A549 (cell line): ENCODE measurements around the gene ZNF575.

ENCODE experiments used
- EP300 ChIP-seq, 2 experiments: fragments of >200 bp; sonication (Bioruptor Twin); formaldehyde crosslinking; IDR thresholded peaks; 2 replicates in 1 of 2; 3 replicates in 1 of 2; pipeline ENCODE4 v1.6.1; 2016 to 2017
- FOSL2 ChIP-seq, 2 experiments: fragments of 450-650 bp in 1 of 2; fragments of >200 bp in 1 of 2; sonication (Bioruptor Twin) in 1 of 2; formaldehyde crosslinking; IDR thresholded peaks; 2 replicates each; pipeline versions ENCODE4 v1.5.0 to v1.6.1; 2016 to 2020; ENCODE audit warnings: mild to moderate bottlenecking in 1 of 2, moderate library complexity in 1 of 2
- HDAC2 ChIP-seq: fragments of 200-600 bp; sonication (generic); IDR thresholded peaks from 2 replicates; pipeline ENCODE4 v1.6.1; 2016
- POLR2A ChIP-seq: IDR thresholded peaks from 2 replicates; pipeline ENCODE4 v1.6.1; 2012; ENCODE audit warnings: mild to moderate bottlenecking, low read length
- POLR2AphosphoS2 ChIP-seq: conservative IDR thresholded peaks from 2 replicates; pipeline ENCODE4 v1.6.1; 2012; ENCODE audit warnings: low read length, improper control_type of control experiment, inconsistent platforms
- RAD21 ChIP-seq, 2 experiments: fragments of >200 bp in 1 of 2; sonication (Bioruptor Twin) in 1 of 2; formaldehyde crosslinking in 1 of 2; IDR thresholded peaks in 1 of 2; conservative IDR thresholded peaks in 1 of 2; 2 replicates in 1 of 2; 3 replicates in 1 of 2; pipeline ENCODE4 v1.6.1; 2012 to 2018; ENCODE audit warnings: inconsistent platforms in 1 of 2
- RNF2 ChIP-seq: fragments of 200-600 bp; sonication (generic); IDR thresholded peaks from 2 replicates; pipeline ENCODE4 v1.6.1; 2016; ENCODE audit warnings: low read depth, mild to moderate bottlenecking, antibody characterized with exemption, moderate library complexity, borderline replicate concordance
- SMC3 ChIP-seq: fragments of >200 bp; sonication (Bioruptor Twin); formaldehyde crosslinking; IDR thresholded peaks from 3 replicates; pipeline ENCODE4 v1.6.1; 2018; ENCODE audit warnings: inconsistent platforms
- TF ChIP-seq, protein P1 (sequence below): fragments of >200 bp; sonication (Bioruptor Twin); formaldehyde crosslinking; IDR thresholded peaks from 3 replicates; pipeline ENCODE4 v1.5.1; 2016
- TF ChIP-seq, protein P2 (sequence below): IDR thresholded peaks from 2 replicates; pipeline ENCODE4 v1.6.1; 2012

DNA sequence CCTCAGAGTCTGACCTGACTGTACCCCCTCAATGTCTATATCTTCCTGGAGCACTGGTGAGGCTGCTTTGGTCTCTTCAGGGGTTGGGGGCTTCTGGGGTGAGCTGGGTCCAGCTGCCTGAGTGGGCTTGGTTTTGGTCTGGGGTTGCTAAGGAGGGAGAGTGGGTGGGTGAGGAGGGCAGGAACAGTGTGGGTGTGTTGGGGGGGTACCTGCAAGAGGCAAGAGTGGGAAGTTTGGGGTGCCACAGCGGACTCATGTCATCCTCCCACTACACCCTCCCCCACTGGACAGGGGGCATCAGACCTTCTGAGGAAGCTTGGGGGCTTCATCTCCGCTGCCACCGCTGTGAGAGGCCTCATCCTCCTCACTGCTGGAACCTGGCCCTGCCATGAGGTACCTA is 13.6 kb downstream of the ZNF575 start:
- TF ChIP-seq, protein P1, sequence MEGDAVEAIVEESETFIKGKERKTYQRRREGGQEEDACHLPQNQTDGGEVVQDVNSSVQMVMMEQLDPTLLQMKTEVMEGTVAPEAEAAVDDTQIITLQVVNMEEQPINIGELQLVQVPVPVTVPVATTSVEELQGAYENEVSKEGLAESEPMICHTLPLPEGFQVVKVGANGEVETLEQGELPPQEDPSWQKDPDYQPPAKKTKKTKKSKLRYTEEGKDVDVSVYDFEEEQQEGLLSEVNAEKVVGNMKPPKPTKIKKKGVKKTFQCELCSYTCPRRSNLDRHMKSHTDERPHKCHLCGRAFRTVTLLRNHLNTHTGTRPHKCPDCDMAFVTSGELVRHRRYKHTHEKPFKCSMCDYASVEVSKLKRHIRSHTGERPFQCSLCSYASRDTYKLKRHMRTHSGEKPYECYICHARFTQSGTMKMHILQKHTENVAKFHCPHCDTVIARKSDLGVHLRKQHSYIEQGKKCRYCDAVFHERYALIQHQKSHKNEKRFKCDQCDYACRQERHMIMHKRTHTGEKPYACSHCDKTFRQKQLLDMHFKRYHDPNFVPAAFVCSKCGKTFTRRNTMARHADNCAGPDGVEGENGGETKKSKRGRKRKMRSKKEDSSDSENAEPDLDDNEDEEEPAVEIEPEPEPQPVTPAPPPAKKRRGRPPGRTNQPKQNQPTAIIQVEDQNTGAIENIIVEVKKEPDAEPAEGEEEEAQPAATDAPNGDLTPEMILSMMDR: no peak
- TF ChIP-seq SMC3: no peak
- TF ChIP-seq POLR2AphosphoS2: no peak
- no peak for TF ChIP-seq POLR2A
- TF ChIP-seq, protein P2, sequence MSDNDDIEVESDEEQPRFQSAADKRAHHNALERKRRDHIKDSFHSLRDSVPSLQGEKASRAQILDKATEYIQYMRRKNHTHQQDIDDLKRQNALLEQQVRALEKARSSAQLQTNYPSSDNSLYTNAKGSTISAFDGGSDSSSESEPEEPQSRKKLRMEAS: no peak
- TF ChIP-seq RNF2: no peak
- TF ChIP-seq HDAC2: no peak
- TF ChIP-seq RAD21 (conservative IDR thresholded peaks at IDR 0.05 in 1 of 2, IDR thresholded peaks at IDR 0.05 in 1 of 2): no peak
- no peak for TF ChIP-seq EP300 (IDR thresholded peaks at IDR 0.05)
- no peak for TF ChIP-seq FOSL2 (IDR thresholded peaks at IDR 0.05)
- no peak for TF ChIP-seq FOSL2 (CRISPR knock-in tag; IDR thresholded peaks at IDR 0.05)
